HG02642 (cell line): ENCODE measurements around the gene SLC43A1.
A peak's percentile ranks its signal among the peaks of the same experiment; 100 is the strongest.

Source experiments
- ATAC-seq: cut with Tn5 transposase; IDR thresholded peaks from one replicate; pipeline ENCODE4 v1.9.1; 2021; ENCODE audit warnings: mild to moderate bottlenecking; ENCODE audit not compliant: unreplicated experiment, poor library complexity

Gene SLC43A1

GRCh38 chr11:57530215-57530595 is 14.7 kb upstream of the SLC43A1 start:
- no peak for ATAC-seq

- ATAC-seq: no peak
These were observed 13.5 kb upstream of the SLC43A1 start for GRCh38 chr11:57529012-57529411.

GRCh38 chr11:57527056-57527631 is 11.6 kb upstream of the SLC43A1 start:
- no peak for ATAC-seq

- ATAC-seq: no peak
These were observed 7.9 kb upstream of the SLC43A1 start for GRCh38 chr11:57523419-57523818.

GRCh38 chr11:57521116-57521515 is 5.6 kb upstream of the SLC43A1 start:
- no peak for ATAC-seq

- no peak for ATAC-seq
These were observed 550 bp upstream of the SLC43A1 start for GRCh38 chr11:57516061-57516443.

- ATAC-seq: peak; percentile 52
These were observed 767 bp downstream of the SLC43A1 start for GRCh38 chr11:57514538-57515331.

GRCh38 chr11:57513911-57514537 is 1.5 kb downstream of the SLC43A1 start:
- ATAC-seq: peak; percentile 46

GRCh38 chr11:57513452-57513795 is 2.1 kb downstream of the SLC43A1 start:
- no peak for ATAC-seq

- no peak for ATAC-seq
These were observed 2.7 kb downstream of the SLC43A1 start for GRCh38 chr11:57512646-57513451.

- no peak for ATAC-seq
These were observed 3.6 kb downstream of the SLC43A1 start for GRCh38 chr11:57511741-57512430.

- no peak for ATAC-seq
These were observed 6.9 kb downstream of the SLC43A1 start for GRCh38 chr11:57508341-57509170.

GRCh38 chr11:57506522-57506921 is 9.0 kb downstream of the SLC43A1 start:
- ATAC-seq: no peak

- no peak for ATAC-seq
These were observed 11.0 kb downstream of the SLC43A1 start for GRCh38 chr11:57504511-57504910.

- no peak for ATAC-seq
These were observed 12.6 kb downstream of the SLC43A1 start for GRCh38 chr11:57502870-57503269.

GRCh38 chr11:57502376-57502775 is 13.1 kb downstream of the SLC43A1 start:
- no peak for ATAC-seq

GRCh38 chr11:57501953-57502352 is 13.5 kb downstream of the SLC43A1 start:
- ATAC-seq: no peak

- no peak for ATAC-seq
These were observed 14.6 kb downstream of the SLC43A1 start for GRCh38 chr11:57500926-57501325.

GRCh38 chr11:57500515-57500914 is 15.0 kb downstream of the SLC43A1 start:
- ATAC-seq: no peak
